MCF 10A (cell line): Measurements from ENCODE around the gene PHYH. TPM values are rescaled to one million over a fixed set of nuclear protein-coding genes. Genes with fewer than 3 reads are reported as not detected.

Experiments used
- BruUV-seq: library from RNA; stranded (reverse); fragments of 400-500 nt; replicated peaks from 2 replicates; lab custom pipeline; 2021; lab: Mats Ljungman, UMichigan
- CTCF ChIA-PET: fragments of 300-600 bp; sonication (Branson Sonifier 250); formaldehyde crosslinking; extraction: SDS; loops from one replicate; lab custom pipeline; 2021; ENCODE audit warnings: antibody characterized with exemption, inconsistent platforms; lab: Yijun Ruan, JAX
- POLR2A ChIA-PET: fragments of 300-600, 350-650 bp; sonication (Branson Sonifier 250); formaldehyde crosslinking; extraction: SDS; loops from one replicate; lab custom pipeline; 2020; ENCODE audit warnings: antibody characterized with exemption, inconsistent platforms; lab: Yijun Ruan, JAX
- DNase-seq: peaks from one replicate; pipeline ENCODE4 v3.0.0-alpha.2; 2018; ENCODE audit not compliant: unreplicated experiment
- H3K27ac Mint-ChIP-seq: one replicate; pipeline ENCODE4 v1.8.0; 2022; ENCODE audit warnings: mild to moderate bottlenecking, low read depth, mixed read lengths; ENCODE audit not compliant: unreplicated experiment
- H3K27me3 Mint-ChIP-seq: one replicate; pipeline ENCODE4 v1.8.0; 2022; ENCODE audit warnings: mixed read lengths; ENCODE audit not compliant: insufficient read depth, unreplicated experiment
- H3K36me3 Mint-ChIP-seq: one replicate; pipeline ENCODE4 v1.8.0; 2022; ENCODE audit warnings: mild to moderate bottlenecking, moderate library complexity, mixed read lengths; ENCODE audit not compliant: insufficient read depth, unreplicated experiment
- H3K4me1 Mint-ChIP-seq: one replicate; pipeline ENCODE4 v1.8.0; 2022; ENCODE audit warnings: mixed read lengths; ENCODE audit not compliant: insufficient read depth, unreplicated experiment
- H3K4me3 Mint-ChIP-seq: one replicate; pipeline ENCODE4 v1.8.0; 2022; ENCODE audit warnings: mild to moderate bottlenecking, moderate library complexity, mixed read lengths; ENCODE audit not compliant: unreplicated experiment
- H3K9me3 Mint-ChIP-seq: one replicate; pipeline ENCODE4 v1.8.0; 2022; ENCODE audit warnings: mixed read lengths; ENCODE audit not compliant: unreplicated experiment
- CTCF ChIP-seq: fragments of 200-600 bp; IDR thresholded peaks from one replicate; pipeline ENCODE4 v1.8.0; 2022; ENCODE audit warnings: antibody characterized with exemption, mild to moderate bottlenecking; ENCODE audit not compliant: unreplicated experiment
- intact Hi-C: fragments of 100-400 bp; cut with micrococcal nuclease; formaldehyde crosslinking; loops from 2 replicates; pipeline ENCODE4 v1.14.1; 2022
- total RNA-seq: library from RNA; stranded (reverse); gene quantifications from 2 replicates; pipeline ENCODE4 v1.2.3, GENCODE V29; 2022

The PHYH gene
- total RNA-seq, 1 experiment from 2014 or later, result 9.8 TPM

GRCh38 chr10:13309792-13310191 lies 9.9 kb upstream of the PHYH start:
- H3K36me3 Mint-ChIP-seq, result no peaks in the 10 kb centered on the region
- TF ChIP-seq CTCF, result no peak

GRCh38 chr10:13308096-13308495 lies 8.2 kb upstream of the PHYH start:
- ChIA-PET POLR2A (no interaction called here), CTCF (interaction anchor here (0.6 kb wide), 1 partner anchor 642 kb away, joined by 4 read pairs; no protein-coding TSS in a partner anchor)
- no peak for DNase-seq
- no TSS peak for BruUV-seq
- Mint-ChIP-seq H3K27ac (no peak overlapping the region), H3K4me1 (no peaks in the 10 kb centered on the region), H3K27me3 (no peaks in the 10 kb centered on the region), H3K9me3 (no peaks in the 10 kb centered on the region), H3K36me3 (no peaks in the 10 kb centered on the region), H3K4me3 (no peak overlapping the region)
- intact Hi-C loops, result loop anchor here (2.0 kb wide), 1 partner anchor 141 kb away; no protein-coding TSS in a partner anchor
- TF ChIP-seq CTCF, result no peak

More at GRCh38 chr10:13309792-13310191, 9.9 kb upstream of the PHYH start:
- H3K9me3 Mint-ChIP-seq, result no peaks in the 10 kb centered on the region
- H3K27ac Mint-ChIP-seq, result no peak overlapping the region
- BruUV-seq, result no TSS peak
- no peaks in the 10 kb centered on the region for H3K27me3 Mint-ChIP-seq
- intact Hi-C loops, result loop anchor here (2.0 kb wide), 1 partner anchor 143 kb away; no protein-coding TSS in a partner anchor
- ChIA-PET CTCF (interaction anchor here (0.6 kb wide), 1 partner anchor 128 kb away, joined by 4 read pairs; no protein-coding TSS in a partner anchor), POLR2A (interaction anchor here (0.9 kb wide), 1 partner anchor 10 kb away, joined by 3 read pairs; no protein-coding TSS in a partner anchor)
- H3K4me3 Mint-ChIP-seq, result no peak overlapping the region
- H3K4me1 Mint-ChIP-seq, result no peaks in the 10 kb centered on the region
- DNase-seq, result no peak

- no peaks in the 10 kb centered on the region for H3K9me3 Mint-ChIP-seq
- H3K36me3 Mint-ChIP-seq, result no peaks in the 10 kb centered on the region
- CTCF ChIA-PET, result interaction anchor here (0.6 to 1.2 kb wide), 2 partner anchors 146 to 189 kb away, joined by 3 to 5 read pairs; no protein-coding TSS in a partner anchor
- H3K4me3 Mint-ChIP-seq, result no peak overlapping the region
- no peak for DNase-seq
- intact Hi-C loops, result no loop called here
- no peaks in the 10 kb centered on the region for H3K4me1 Mint-ChIP-seq
- BruUV-seq, result no TSS peak
- no peak overlapping the region for H3K27ac Mint-ChIP-seq
- no peaks in the 10 kb centered on the region for H3K27me3 Mint-ChIP-seq
- POLR2A ChIA-PET, result no interaction called here
- no peak for TF ChIP-seq CTCF
These were observed 6.2 kb upstream of the PHYH start for GRCh38 chr10:13306103-13306502.

- intact Hi-C loops, result loop anchor here (1.0 to 5.0 kb wide), 5 partner anchors 44 to 203 kb away; partner anchors contain the start of genes MCM10, OPTN and SEPHS1
- H3K9me3 Mint-ChIP-seq, result no peaks in the 10 kb centered on the region
- peak overlapping the region; percentile 80 for H3K4me3 Mint-ChIP-seq
- CTCF ChIA-PET, result interaction anchor here (0.6 to 4.7 kb wide), 28 partner anchors 10 to 1471 kb away, joined by 3 to 60 read pairs (median 4); partner anchors contain the start of genes MCM10 and OPTN
- no TSS peak for BruUV-seq
- peak overlapping the region; percentile 89 for H3K27ac Mint-ChIP-seq
- no peak for DNase-seq
- H3K4me1 Mint-ChIP-seq, result peaks cover 5% of the 10 kb centered on the region
- POLR2A ChIA-PET, result interaction anchor here (0.6 to 3.0 kb wide), 12 partner anchors 8 to 225 kb away, joined by 3 to 16 read pairs (median 5); partner anchors contain the start of genes MCM10 and SEPHS1
- H3K36me3 Mint-ChIP-seq, result no peaks in the 10 kb centered on the region
- TF ChIP-seq CTCF, result no peak
- H3K27me3 Mint-ChIP-seq, result no peaks in the 10 kb centered on the region
These were observed 3.1 kb upstream of the PHYH start for GRCh38 chr10:13302821-13303555.
